ENCODE data around the gene POLR1E. TPM values are rescaled to one million over a fixed set of nuclear protein-coding genes. Genes with fewer than 3 reads are reported as not detected.

Gene POLR1E
- total RNA-seq, 1 donor from 2014 or later: 21.9 TPM

DNA sequence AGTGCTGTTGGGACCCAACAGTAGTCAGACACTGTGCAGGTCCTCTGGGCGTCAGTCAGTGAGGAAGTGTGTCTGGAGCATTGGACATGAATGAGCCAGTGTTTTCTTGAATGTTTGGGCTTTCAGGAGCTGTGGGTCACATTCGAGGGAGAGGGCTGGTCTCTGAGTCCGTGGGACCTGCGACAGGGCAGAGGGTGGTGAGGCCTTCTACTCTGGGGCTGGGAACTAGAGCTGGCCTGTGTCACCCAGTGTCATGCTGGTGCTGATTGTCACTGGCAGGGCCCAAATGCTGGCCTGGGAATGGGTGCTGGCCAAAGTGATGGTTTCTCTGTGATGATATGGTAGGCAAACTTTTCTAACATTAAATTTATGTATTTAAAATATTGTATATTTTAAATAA lies 10.3 kb downstream of the POLR1E start:
- Mint-ChIP-seq H3K4me3 (ENCODE audit: unreplicated experiment) (no peak overlapping the region), H3K27me3 (ENCODE audit: unreplicated experiment) (no peaks in the 10 kb centered on the region), H3K9me3 (ENCODE audit: unreplicated experiment) (no peaks in the 10 kb centered on the region), H3K4me1 (ENCODE audit: unreplicated experiment) (no peaks in the 10 kb centered on the region), H3K27ac (ENCODE audit: unreplicated experiment) (no peak overlapping the region), H3K36me3 (ENCODE audit: unreplicated experiment) (peaks cover 14% of the 10 kb centered on the region)
- TF ChIP-seq, protein P1, sequence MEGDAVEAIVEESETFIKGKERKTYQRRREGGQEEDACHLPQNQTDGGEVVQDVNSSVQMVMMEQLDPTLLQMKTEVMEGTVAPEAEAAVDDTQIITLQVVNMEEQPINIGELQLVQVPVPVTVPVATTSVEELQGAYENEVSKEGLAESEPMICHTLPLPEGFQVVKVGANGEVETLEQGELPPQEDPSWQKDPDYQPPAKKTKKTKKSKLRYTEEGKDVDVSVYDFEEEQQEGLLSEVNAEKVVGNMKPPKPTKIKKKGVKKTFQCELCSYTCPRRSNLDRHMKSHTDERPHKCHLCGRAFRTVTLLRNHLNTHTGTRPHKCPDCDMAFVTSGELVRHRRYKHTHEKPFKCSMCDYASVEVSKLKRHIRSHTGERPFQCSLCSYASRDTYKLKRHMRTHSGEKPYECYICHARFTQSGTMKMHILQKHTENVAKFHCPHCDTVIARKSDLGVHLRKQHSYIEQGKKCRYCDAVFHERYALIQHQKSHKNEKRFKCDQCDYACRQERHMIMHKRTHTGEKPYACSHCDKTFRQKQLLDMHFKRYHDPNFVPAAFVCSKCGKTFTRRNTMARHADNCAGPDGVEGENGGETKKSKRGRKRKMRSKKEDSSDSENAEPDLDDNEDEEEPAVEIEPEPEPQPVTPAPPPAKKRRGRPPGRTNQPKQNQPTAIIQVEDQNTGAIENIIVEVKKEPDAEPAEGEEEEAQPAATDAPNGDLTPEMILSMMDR (IDR thresholded peaks at IDR 0.05): no peak
- DNase-seq (ENCODE audit: extremely low spot score, unreplicated experiment): no peak

- no peaks in the 10 kb centered on the region for H3K9me3 Mint-ChIP-seq (ENCODE audit: unreplicated experiment)
- H3K4me3 Mint-ChIP-seq (ENCODE audit: unreplicated experiment): no peak overlapping the region
- TF ChIP-seq, protein P1 (IDR thresholded peaks at IDR 0.05): no peak
- no peak for DNase-seq (ENCODE audit: extremely low spot score, unreplicated experiment)
- no peaks in the 10 kb centered on the region for H3K4me1 Mint-ChIP-seq (ENCODE audit: unreplicated experiment)
- H3K27ac Mint-ChIP-seq (ENCODE audit: unreplicated experiment): no peak overlapping the region
- H3K36me3 Mint-ChIP-seq (ENCODE audit: unreplicated experiment): peaks cover 27% of the 10 kb centered on the region
- no peaks in the 10 kb centered on the region for H3K27me3 Mint-ChIP-seq (ENCODE audit: unreplicated experiment)
Measured at GRCh38 chr9:37497320-37497719, 11.6 kb downstream of the POLR1E start.

DNA sequence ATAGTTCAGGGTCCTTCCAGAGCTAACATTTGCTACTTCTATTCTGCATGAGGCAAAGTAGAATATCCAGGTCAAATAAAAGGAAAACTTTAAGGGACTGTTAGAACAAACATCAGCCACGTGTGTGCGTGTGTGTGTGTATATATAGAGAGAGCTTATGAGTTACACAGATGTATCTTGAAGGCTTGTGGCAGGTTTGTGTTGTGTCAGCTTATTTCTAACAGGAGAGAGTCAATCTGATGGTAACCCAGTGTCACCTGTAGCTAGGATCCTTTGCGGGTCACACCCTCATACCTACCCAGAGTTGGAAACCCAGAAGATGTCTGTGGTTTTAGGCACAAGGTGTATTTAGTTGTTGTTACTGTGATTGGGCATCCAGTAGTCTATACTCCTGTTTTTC lies 12.7 kb downstream of the POLR1E start:
- TF ChIP-seq, protein P1 (IDR thresholded peaks at IDR 0.05): no peak
- Mint-ChIP-seq H3K36me3 (ENCODE audit: unreplicated experiment) (peaks cover 30% of the 10 kb centered on the region), H3K27me3 (ENCODE audit: unreplicated experiment) (no peaks in the 10 kb centered on the region), H3K4me3 (ENCODE audit: unreplicated experiment) (no peak overlapping the region), H3K27ac (ENCODE audit: unreplicated experiment) (no peak overlapping the region), H3K9me3 (ENCODE audit: unreplicated experiment) (no peaks in the 10 kb centered on the region), H3K4me1 (ENCODE audit: unreplicated experiment) (no peaks in the 10 kb centered on the region)
- no peak for DNase-seq (ENCODE audit: extremely low spot score, unreplicated experiment)

GRCh38 chr9:37499297-37499696 lies 13.5 kb downstream of the POLR1E start:
- H3K36me3 Mint-ChIP-seq (ENCODE audit: unreplicated experiment): peaks cover 37% of the 10 kb centered on the region
- no peaks in the 10 kb centered on the region for H3K27me3 Mint-ChIP-seq (ENCODE audit: unreplicated experiment)
- no peak overlapping the region for H3K4me3 Mint-ChIP-seq (ENCODE audit: unreplicated experiment)
- DNase-seq (ENCODE audit: extremely low spot score, unreplicated experiment): no peak
- H3K4me1 Mint-ChIP-seq (ENCODE audit: unreplicated experiment): no peaks in the 10 kb centered on the region
- no peaks in the 10 kb centered on the region for H3K9me3 Mint-ChIP-seq (ENCODE audit: unreplicated experiment)
- TF ChIP-seq, protein P1 (IDR thresholded peaks at IDR 0.05): no peak
- H3K27ac Mint-ChIP-seq (ENCODE audit: unreplicated experiment): no peak overlapping the region

DNA sequence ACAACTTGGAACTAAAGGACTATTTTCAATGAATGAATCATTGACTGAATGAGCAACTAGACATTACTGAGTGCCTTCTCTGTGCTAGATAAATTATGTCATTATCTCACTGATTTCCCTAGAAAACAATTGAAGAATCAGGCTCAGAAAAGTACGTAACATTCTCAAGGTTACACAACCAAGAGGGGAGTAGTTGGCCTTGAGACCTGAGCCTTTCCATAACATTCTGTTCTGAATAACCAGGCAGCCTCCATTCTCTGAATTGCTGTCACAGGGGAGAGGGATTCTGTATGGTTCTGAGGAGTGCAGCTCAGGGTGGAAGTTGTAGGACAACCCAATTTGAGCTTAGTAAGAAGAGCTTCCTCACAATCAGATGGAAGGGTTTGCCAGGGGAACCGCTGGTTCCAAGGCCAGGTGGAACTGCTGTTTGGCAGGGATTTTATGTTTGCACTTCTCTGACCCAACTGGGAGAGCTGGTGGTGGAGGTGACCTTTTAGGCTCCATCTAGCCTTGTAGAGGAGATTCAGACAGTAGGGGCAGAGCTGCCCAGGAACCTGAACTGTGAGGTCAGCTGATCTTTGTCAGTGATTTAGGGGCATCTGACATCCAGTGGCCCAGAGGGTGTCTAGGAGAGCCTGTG lies 16.3 kb downstream of the POLR1E start:
- H3K27ac Mint-ChIP-seq (ENCODE audit: unreplicated experiment): no peak overlapping the region
- no peaks in the 10 kb centered on the region for H3K27me3 Mint-ChIP-seq (ENCODE audit: unreplicated experiment)
- H3K9me3 Mint-ChIP-seq (ENCODE audit: unreplicated experiment): no peaks in the 10 kb centered on the region
- H3K36me3 Mint-ChIP-seq (ENCODE audit: unreplicated experiment): peaks cover 33% of the 10 kb centered on the region
- DNase-seq (ENCODE audit: extremely low spot score, unreplicated experiment): no peak
- H3K4me1 Mint-ChIP-seq (ENCODE audit: unreplicated experiment): no peaks in the 10 kb centered on the region
- H3K4me3 Mint-ChIP-seq (ENCODE audit: unreplicated experiment): no peak overlapping the region
- TF ChIP-seq, protein P1 (IDR thresholded peaks at IDR 0.05): no peak
